PFSK-1 (cell line): ENCODE results near the gene LCT.

Source experiments
- POLR2AphosphoS5 ChIP-seq: IDR thresholded peaks from 2 replicates; pipeline ENCODE4 v1.6.1; 2012; ENCODE audit warnings: low read depth, mild to moderate bottlenecking, control low read depth, low read length, moderate library complexity
- REST ChIP-seq, 2 experiments: IDR thresholded peaks; 2 replicates each; pipeline versions ENCODE4 v1.6.1 to v1.8.0; 2011 to 2012; ENCODE audit warnings: low read depth in 2 of 2, low read length in 2 of 2, control low read depth in 1 of 2, inconsistent platforms in 1 of 2, mild to moderate bottlenecking in 1 of 2, moderate library complexity in 1 of 2; ENCODE audit not compliant: insufficient read depth in 1 of 2
- SIN3A ChIP-seq: IDR thresholded peaks from 2 replicates; pipeline ENCODE4 v1.6.1; 2012; ENCODE audit warnings: mild to moderate bottlenecking, low read length, moderate library complexity, borderline replicate concordance; ENCODE audit not compliant: insufficient read depth

GRCh38 chr2:135825550-135826176 lies 11.3 kb downstream of the LCT start:
- TF ChIP-seq SIN3A = no peak
- no peak for TF ChIP-seq POLR2AphosphoS5
- no peak for TF ChIP-seq REST (IDR thresholded peaks at IDR 0.05; ENCODE audit: insufficient read depth in 1 of 2, low read depth in 2 of 2, low read length in 2 of 2)
